Medulla oblongata (tissue), 1 donor: ENCODE results near the gene CPNE7.
"Not testable (repeated sequence)": the region's sequence is repeated elsewhere in the genome, so short reads cannot be mapped to it uniquely, and the experiment has no call there.

Experiments used
- DNase-seq: peaks from one replicate; pipeline ENCODE4 v3.0.0-alpha.2; 2015; ENCODE audit errors: extremely low spot score

CPNE7 gene

GRCh38 chr16:89565506-89566372, 9.8 kb upstream of the CPNE7 start:
- DNase-seq = no peak

DNA sequence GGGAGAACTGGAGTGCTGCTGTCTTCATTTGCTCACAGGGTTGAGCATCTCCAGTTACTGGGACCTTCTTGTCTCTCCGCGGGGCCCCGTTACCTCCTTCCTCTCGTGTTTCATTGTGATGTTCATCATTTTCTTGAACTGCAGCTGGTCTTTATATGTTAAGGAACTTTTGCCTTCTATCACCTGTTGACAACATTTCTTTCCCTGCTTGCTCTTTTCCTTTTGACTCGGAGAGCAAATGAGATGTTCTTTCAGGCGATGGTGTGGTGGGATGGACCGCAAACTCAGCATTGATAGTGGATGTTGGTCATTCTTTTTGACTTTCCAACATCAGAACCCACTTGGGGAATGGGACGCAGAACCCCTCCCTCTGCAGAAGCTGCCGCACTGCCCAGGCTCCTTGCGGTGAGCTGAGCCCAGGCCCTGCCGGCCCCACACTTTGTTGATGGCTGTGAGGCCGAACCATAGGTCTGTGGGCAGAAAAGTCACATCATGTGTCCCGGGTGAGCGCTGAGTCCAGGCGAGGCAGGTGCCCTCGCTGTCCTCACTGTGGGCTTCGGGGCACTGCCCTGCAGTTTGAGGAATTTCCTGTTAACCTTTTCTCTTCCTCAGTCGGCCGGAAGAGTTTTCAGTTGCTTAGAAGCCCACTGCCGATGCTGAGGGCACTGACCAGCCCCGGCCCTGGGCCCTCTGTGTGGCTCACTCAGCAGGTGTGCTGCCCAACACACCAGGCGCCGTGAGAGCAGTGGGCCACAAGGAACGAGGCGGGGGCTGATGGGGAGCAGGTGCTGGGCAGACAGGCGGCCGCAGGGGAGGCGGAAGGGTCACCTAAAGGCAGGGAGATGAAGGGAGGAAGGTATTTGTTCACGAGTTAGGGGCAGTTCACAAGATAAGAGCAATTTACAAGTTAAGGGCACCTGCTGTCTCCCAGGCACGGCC, 7.6 kb upstream of the CPNE7 start:
- DNase-seq = no peak

DNA sequence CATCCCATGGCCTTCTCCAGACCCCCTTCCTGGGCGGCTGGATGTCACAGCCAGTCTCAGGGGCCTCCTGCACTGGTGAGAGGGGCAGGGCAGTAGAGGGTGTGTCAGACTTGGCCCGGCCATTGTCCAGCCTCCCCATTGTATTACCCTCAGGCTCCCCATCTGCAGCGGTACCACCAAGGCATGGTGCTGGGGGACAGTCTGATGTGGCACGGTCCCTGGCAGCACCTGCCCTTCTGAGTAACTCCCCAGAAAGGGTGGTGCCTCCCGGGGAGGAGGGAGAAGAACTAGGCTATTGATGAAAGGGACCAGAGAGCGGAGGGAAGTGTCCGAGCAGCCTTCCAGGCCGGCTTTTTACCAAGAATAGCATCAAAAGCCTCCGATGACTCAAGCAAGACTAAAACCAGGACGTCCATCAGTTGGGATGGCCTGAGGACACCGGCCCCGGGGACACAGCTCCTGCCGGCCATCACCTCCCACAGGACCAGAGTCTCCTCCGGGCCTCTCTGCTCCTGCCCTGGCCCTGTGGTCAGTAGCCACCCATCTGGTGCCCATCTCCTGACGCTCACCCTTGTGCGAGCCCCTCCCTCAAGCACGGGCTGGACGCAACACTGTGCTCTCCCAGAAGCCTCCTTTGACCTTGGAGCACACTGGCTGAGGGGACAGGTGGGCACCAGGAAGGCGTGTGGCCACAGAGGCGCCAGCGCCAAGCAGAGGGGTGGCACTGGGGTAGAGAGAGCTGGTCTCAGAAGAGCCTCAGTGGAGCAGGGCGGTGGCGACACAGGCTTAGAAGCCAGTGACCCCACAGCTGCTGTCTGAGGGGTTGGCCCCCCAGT, 5.8 kb upstream of the CPNE7 start:
- no peak for DNase-seq

DNA sequence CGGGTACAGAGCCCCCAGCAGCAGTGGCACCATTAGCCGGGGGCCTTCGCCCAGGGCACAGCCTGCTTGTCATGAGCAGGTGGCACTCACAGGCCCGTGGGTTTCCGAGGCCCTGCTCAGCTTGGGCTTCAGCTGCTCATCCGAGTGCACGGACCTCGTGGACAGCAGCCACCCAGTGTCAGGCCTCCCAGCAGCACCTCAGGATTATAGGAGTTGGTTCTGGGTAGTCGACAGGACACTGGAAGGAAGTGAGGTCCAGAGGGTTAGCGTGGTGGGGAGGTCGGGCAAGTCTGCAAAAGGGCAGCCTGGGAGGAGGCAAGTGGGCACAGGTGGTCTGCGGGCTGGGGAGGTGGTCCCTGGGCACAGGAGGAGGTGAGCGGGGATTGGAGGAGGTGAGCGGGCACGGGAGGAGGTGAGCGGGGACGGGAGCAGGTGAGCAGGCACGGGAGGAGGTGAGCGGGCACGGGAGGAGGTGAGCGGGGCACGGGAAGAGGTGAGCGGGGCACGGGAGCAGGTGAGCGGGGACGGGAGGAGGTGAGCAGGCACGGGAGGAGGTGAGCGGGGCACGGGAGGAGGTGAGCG, 5.1 kb upstream of the CPNE7 start:
- DNase-seq = no peak

DNA sequence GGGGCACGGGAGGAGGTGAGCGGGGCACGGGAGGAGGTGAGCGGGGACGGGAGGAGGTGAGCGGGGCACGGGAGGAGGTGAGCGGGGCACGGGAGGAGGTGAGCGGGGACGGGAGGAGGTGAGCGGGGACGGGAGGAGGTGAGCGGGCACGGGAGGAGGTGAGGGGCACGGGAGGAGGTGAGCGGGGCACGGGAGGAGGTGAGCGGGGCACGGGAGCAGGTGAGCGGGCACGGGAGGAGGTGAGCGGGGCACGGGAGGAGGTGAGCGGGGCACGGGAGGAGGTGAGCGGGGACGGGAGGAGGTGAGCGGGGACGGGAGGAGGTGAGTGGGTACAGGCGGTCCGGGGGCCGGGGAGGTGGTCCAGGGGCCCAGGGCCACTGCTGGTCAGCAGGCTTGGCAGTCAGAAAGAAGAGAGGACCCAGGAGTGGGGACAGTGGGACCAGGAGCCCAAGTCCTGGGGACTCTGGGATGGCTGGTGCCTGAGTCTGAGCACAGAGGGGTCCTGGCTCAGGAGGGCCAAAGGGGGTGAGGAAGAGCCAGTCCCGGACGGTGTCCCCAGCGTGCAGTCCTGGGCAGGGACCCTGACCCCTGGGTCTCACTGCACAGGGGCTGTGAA, 4.5 kb upstream of the CPNE7 start:
- not testable (repeated sequence) for DNase-seq

DNA sequence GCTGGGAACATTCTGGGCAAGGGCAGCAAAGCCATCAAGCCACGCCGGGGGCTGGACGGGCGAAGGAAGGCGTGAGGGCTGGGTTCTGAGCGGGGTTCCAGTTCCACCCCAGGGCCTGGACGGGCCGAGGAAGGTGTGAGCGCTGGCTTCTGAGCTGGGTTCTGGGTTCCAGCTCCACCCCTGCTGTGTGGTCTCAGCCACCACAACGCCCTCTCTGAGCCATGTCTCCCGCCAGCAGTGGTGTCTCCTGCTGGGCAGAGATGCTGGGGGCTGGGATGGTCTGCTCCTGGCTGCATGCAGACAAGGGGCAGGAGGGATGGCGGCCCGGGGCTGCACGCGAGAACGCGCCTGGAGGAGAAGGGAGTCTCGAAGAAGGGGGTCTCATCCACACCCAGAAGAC, 3.9 kb upstream of the CPNE7 start:
- DNase-seq = no peak

- no peak for DNase-seq
Observed at GRCh38 chr16:89572073-89572484, 3.5 kb upstream of the CPNE7 start.

DNA sequence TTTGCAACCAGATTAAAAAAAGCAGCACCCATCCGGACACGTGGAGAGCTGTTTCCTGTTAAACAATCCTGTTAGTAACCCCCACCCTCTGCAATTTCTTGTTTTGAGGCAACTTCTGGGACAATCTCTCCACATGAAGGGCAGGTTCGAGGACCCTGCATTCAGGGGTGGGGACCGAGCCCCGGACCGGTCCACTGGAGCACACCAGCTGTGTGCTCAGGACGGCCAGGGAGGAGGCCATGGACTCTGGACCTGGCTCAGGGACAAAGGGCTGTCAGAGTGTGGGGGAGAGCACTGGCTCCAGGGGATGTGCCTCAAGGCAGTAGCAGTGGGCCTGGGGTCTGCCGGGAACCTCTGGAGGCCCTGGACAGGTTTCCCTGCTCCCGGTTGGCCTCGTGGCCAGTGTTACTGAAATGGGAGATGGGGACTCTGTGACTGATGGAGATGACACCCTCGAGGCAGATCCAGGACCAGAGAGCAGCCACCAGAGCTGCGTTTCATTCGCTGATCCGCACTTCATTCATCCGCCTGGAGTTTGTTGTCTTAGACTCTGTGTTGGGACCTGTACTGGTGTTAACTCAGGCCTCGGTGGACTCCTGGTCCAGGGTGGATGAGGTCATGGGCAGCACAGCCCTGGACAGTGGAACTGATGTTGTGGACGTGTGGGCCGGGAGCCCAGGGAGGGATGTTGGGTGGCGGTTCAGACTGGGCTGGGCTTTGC, 2.9 kb upstream of the CPNE7 start:
- no peak for DNase-seq

- DNase-seq = no peak
Observed at GRCh38 chr16:89573826-89574680, 1.5 kb upstream of the CPNE7 start.

DNA sequence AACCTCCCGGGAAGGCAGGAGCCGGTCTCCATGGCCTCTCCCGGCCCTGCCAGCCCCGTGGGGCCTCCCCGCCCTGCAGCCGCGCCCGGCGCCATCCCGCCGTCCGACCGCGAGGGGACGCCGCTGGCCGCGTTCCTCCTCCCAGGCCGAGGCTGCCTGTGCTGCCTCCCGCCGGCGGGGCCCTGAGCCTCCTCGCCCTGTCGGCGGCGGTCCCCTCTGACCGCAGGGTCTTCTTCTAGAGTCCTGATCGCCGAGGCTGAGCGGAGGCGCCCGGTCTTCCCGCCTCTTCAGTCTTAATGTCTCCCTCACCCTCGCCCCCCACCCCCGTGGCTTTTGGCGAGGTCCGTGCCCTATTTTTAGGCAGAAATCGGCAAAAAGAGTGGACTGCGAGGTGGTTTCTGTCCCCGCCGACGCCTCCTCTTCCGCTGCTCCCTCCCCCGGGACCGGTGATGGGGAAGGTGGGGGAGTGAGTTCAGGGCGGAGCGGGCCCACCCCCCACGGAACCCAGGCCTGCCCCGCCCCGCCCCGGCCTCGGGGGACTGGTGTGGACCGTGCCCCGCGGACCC, 794 bp upstream of the CPNE7 start:
- no peak for DNase-seq

- no peak for DNase-seq
Observed at GRCh38 chr16:89576153-89577054, 846 bp downstream of the CPNE7 start.

DNA sequence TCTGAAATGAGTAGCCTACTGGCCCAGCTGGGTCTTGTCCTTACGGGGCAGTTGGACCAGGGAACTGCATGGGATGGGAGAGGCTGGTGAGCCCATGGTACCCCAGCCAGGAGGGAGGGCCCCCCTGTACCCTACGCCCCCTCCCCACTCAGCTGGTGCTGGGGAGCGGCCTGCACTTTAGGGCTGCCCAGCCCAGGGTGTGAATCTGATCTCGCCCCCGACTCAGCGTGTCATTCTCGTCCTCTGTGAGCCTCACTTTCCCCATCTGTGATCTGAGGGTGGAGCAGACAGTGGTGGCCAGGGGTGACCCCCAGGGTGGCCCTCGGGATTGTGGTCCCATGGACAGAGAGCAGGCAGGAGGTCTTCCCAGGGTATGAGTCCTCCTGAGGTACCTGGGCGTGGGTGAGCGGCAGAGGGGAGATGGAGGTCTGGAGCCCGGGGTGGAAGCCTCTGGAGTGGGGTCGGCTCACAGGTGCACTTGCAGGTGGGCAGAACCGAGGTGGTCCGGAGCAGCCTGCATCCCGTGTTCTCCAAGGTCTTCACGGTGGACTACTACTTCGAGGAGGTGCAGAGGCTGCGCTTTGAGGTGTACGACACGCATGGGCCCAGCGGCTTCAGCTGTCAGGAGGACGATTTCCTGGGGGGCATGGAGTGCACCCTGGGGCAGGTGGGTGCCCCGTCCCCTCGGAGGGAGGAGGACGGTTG, 1.6 kb downstream of the CPNE7 start:
- DNase-seq = no peak

GRCh38 chr16:89579351-89579750, 3.8 kb downstream of the CPNE7 start:
- no peak for DNase-seq

GRCh38 chr16:89581045-89581695, 5.6 kb downstream of the CPNE7 start:
- DNase-seq = no peak

GRCh38 chr16:89581861-89582563, 6.5 kb downstream of the CPNE7 start:
- no peak for DNase-seq

DNA sequence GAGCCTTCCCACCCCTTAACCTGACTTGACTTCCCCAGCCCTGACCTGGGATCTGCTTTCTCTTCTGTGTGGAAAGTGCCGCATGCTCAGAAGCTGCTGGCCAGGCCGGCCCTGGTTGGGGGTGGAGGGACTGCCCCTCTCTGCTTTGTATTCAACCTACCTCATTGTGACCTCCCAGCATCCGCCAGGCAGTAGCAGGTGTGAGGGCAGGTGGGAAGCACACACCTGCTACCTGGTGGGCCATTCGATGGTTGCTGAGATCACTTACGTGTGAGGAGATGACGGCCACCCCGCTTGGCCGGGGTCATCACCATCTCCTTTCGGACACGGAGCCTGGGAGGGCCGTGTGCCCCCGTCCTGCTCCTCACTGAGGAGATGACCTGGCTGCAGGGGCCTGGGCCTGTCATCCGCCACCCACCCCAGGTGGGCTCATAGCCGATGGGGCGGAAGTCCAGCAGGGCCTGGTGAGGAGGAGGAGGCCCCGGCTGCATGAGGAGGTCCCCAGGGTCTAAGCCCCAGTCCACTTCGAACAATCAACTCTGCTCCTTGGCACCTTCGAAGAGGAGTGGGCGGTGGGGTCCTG, 7.1 kb downstream of the CPNE7 start:
- DNase-seq = no peak
